Lower lobe of right lung (tissue), 2 donors: ENCODE data around the gene MYOM3. TPM values are rescaled to one million over a fixed set of nuclear protein-coding genes. Genes with fewer than 3 reads are reported as not detected.

ENCODE experiments used
- ATAC-seq, 2 donors: fragments of 200-7000 bp; cut with Tn5 transposase; one replicate each; pipeline ENCODE4 v1.9.1; 2020 to 2022; ENCODE audit warnings: mild to moderate bottlenecking in 2 of 2, moderate library complexity in 2 of 2
- DNase-seq: peaks from one replicate; pipeline ENCODE4 v3.0.0-alpha.2; 2020
- H3K27ac ChIP-seq: fragments of 200-600 bp; one replicate; pipeline ENCODE4 v1.8.0; 2022
- H3K27me3 ChIP-seq: fragments of 200-600 bp; one replicate; pipeline ENCODE4 v1.8.0; 2022; ENCODE audit warnings: low read depth
- H3K36me3 ChIP-seq: fragments of 200-600 bp; one replicate; pipeline ENCODE4 v1.8.0; 2022; ENCODE audit warnings: mild to moderate bottlenecking
- H3K4me1 ChIP-seq: fragments of 200-600 bp; one replicate; pipeline ENCODE4 v1.8.0; 2022
- H3K4me3 ChIP-seq: fragments of 200-600 bp; one replicate; pipeline ENCODE4 v1.8.0; 2022; ENCODE audit warnings: mild to moderate bottlenecking
- H3K9me3 ChIP-seq: fragments of 200-600 bp; one replicate; pipeline ENCODE4 v1.8.0; 2022
- CTCF ChIP-seq: fragments of 200-600 bp; IDR thresholded peaks from one replicate; pipeline ENCODE4 v1.8.0; 2022; ENCODE audit warnings: antibody characterized with exemption, mild to moderate bottlenecking
- intact Hi-C: fragments of 100-400 bp; cut with DNase I; formaldehyde crosslinking; loops from one replicate; pipeline ENCODE4 v1.11.0; 2022
- total RNA-seq: library from RNA; stranded (reverse); fragmentation: NEBNext Ultra II Directional; extraction: Animal tissue kit (Norgen Biotek cat#: 25700); gene quantifications from one replicate; pipeline ENCODE4 v1.2.1, GENCODE V29; 2021
- donor health status: DM: no; HTN: yes; CAD: no; lungs with severe emphysema.

Gene MYOM3
- total RNA-seq, 1 donor from 2014 or later: 0.15 TPM

- Histone ChIP-seq H3K27me3 (no peaks in the 10 kb centered on the region), H3K27ac (no peak overlapping the region), H3K4me3 (no peak overlapping the region), H3K4me1 (peaks cover 7% of the 10 kb centered on the region), H3K9me3 (no peaks in the 10 kb centered on the region), H3K36me3 (no peaks in the 10 kb centered on the region)
- no peak for TF ChIP-seq CTCF
- peak; percentile 26 for DNase-seq
- no peak for ATAC-seq
- intact Hi-C loops: no loop called here
Measured at GRCh38 chr1:24094554-24094953, 17.4 kb downstream of the MYOM3 start.

GRCh38 chr1:24093732-24094131 is 18.2 kb downstream of the MYOM3 start:
- Histone ChIP-seq H3K27me3 (no peaks in the 10 kb centered on the region), H3K4me3 (no peak overlapping the region), H3K27ac (no peak overlapping the region), H3K9me3 (no peaks in the 10 kb centered on the region), H3K36me3 (no peaks in the 10 kb centered on the region), H3K4me1 (peaks cover 7% of the 10 kb centered on the region)
- ATAC-seq (no peak), DNase-seq (peak; percentile 30)
- no peak for TF ChIP-seq CTCF
- intact Hi-C loops: no loop called here

- intact Hi-C loops: no loop called here
- no peak for TF ChIP-seq CTCF
- no peak overlapping the region for H3K4me3 ChIP-seq
- ATAC-seq (no peak), DNase-seq (peak; percentile 21)
- no peaks in the 10 kb centered on the region for H3K27me3 ChIP-seq
- H3K4me1 ChIP-seq: peaks cover 7% of the 10 kb centered on the region
- H3K9me3 ChIP-seq: no peaks in the 10 kb centered on the region
- H3K36me3 ChIP-seq: no peaks in the 10 kb centered on the region
- H3K27ac ChIP-seq: no peak overlapping the region
Measured at GRCh38 chr1:24092979-24093378, 19.0 kb downstream of the MYOM3 start.

- TF ChIP-seq CTCF: no peak
- Histone ChIP-seq H3K27me3 (no peaks in the 10 kb centered on the region), H3K4me3 (no peak overlapping the region), H3K4me1 (peaks cover 7% of the 10 kb centered on the region), H3K36me3 (no peaks in the 10 kb centered on the region), H3K27ac (no peak overlapping the region), H3K9me3 (no peaks in the 10 kb centered on the region)
- peak; percentile 40 for DNase-seq
- no peak for ATAC-seq
- intact Hi-C loops: no loop called here
Measured at GRCh38 chr1:24091971-24092482, 19.9 kb downstream of the MYOM3 start.

GRCh38 chr1:24090736-24091135 is 21.2 kb downstream of the MYOM3 start:
- Histone ChIP-seq H3K27ac (no peak overlapping the region), H3K4me3 (no peak overlapping the region), H3K27me3 (no peaks in the 10 kb centered on the region), H3K36me3 (no peaks in the 10 kb centered on the region), H3K9me3 (no peaks in the 10 kb centered on the region), H3K4me1 (peaks cover 7% of the 10 kb centered on the region)
- TF ChIP-seq CTCF: no peak
- peak; percentile 23 for DNase-seq
- no peak for ATAC-seq
- intact Hi-C loops: no loop called here
